ENCODE results near the gene TOMM5. TPM values are rescaled to one million over a fixed set of nuclear protein-coding genes. Genes with fewer than 3 reads are reported as not detected.

TOMM5 gene
- total and polyA plus RNA-seq, 9 donors, result 47.5 to 106 (median 64.8) TPM

GRCh38 chr9:37639109-37639762, 46.8 kb upstream of the TOMM5 start:
- TF ChIP-seq POLR2A (IDR thresholded peaks at IDR 0.05) (no peak), EP300 (IDR thresholded peaks at IDR 0.05) (no peak), CTCF (IDR thresholded peaks at IDR 0.05) (no peak)
- H3K27ac ChIP-seq, result no peak overlapping the region
- H3K27me3 ChIP-seq, result no peaks in the 10 kb centered on the region
- no peaks in the 10 kb centered on the region for H3K4me1 ChIP-seq (ENCODE audit: insufficient read depth)
- no peaks in the 10 kb centered on the region for H3K36me3 ChIP-seq
- no peaks in the 10 kb centered on the region for H3K9me3 ChIP-seq
- H3K4me3 ChIP-seq, result no peak overlapping the region
- intact Hi-C loops (cut with DNase I), result no loop called here
- WGBS, 3 donors, result 69 to 87% (median 76%) methylated on average over 4 of the region's 4 CpGs
- DNase-seq, result no peak

GRCh38 chr9:37636511-37637448, 44.4 kb upstream of the TOMM5 start:
- intact Hi-C loops (cut with DNase I), result no loop called here
- Histone ChIP-seq H3K27me3 (no peaks in the 10 kb centered on the region), H3K4me3 (no peak overlapping the region), H3K36me3 (no peaks in the 10 kb centered on the region), H3K9me3 (no peaks in the 10 kb centered on the region), H3K27ac (no peak overlapping the region), H3K4me1 (ENCODE audit: insufficient read depth) (no peaks in the 10 kb centered on the region)
- DNase-seq, result no peak
- WGBS, 3 donors, result 92 to 93% (median 92%) methylated on average over 37 to 39 of the region's 39 CpGs
- no peak for TF ChIP-seq POLR2A (IDR thresholded peaks at IDR 0.05)
- TF ChIP-seq CTCF (IDR thresholded peaks at IDR 0.05), result no peak
- TF ChIP-seq EP300 (IDR thresholded peaks at IDR 0.05), result no peak

- Histone ChIP-seq H3K9me3 (no peaks in the 10 kb centered on the region), H3K4me1 (ENCODE audit: insufficient read depth) (no peaks in the 10 kb centered on the region), H3K27ac (no peak overlapping the region), H3K36me3 (no peaks in the 10 kb centered on the region), H3K27me3 (no peaks in the 10 kb centered on the region), H3K4me3 (no peak overlapping the region)
- no peak for DNase-seq
- intact Hi-C loops (cut with DNase I), result no loop called here
- no peak for TF ChIP-seq POLR2A (IDR thresholded peaks at IDR 0.05)
- 51 to 68% (median 54%) methylated on average over 16 of the region's 16 CpGs for WGBS, 3 donors
Observed at GRCh38 chr9:37635808-37636207, 43.4 kb upstream of the TOMM5 start.

GRCh38 chr9:37632479-37632878, 40.1 kb upstream of the TOMM5 start:
- Histone ChIP-seq H3K27me3 (no peaks in the 10 kb centered on the region), H3K27ac (no peak overlapping the region), H3K4me1 (ENCODE audit: insufficient read depth) (no peaks in the 10 kb centered on the region), H3K9me3 (no peaks in the 10 kb centered on the region), H3K4me3 (no peak overlapping the region), H3K36me3 (no peaks in the 10 kb centered on the region)
- no peak for TF ChIP-seq POLR2A (IDR thresholded peaks at IDR 0.05)
- TF ChIP-seq EP300 (IDR thresholded peaks at IDR 0.05), result no peak
- intact Hi-C loops (cut with DNase I), result no loop called here
- DNase-seq, result no peak
- WGBS, 3 donors, result 35 to 70% (median 38%) methylated on average over 4 of the region's 4 CpGs

GRCh38 chr9:37626708-37627292, 34.4 kb upstream of the TOMM5 start:
- no peak overlapping the region for H3K4me3 ChIP-seq
- DNase-seq, result no peak
- no peaks in the 10 kb centered on the region for H3K4me1 ChIP-seq (ENCODE audit: insufficient read depth)
- no peaks in the 10 kb centered on the region for H3K36me3 ChIP-seq
- intact Hi-C loops (cut with DNase I), result no loop called here
- no peaks in the 10 kb centered on the region for H3K9me3 ChIP-seq
- H3K27ac ChIP-seq, result no peak overlapping the region
- 22 to 29% (median 27%) methylated on average over 5 of the region's 5 CpGs for WGBS, 3 donors
- TF ChIP-seq POLR2A (IDR thresholded peaks at IDR 0.05), result no peak
- H3K27me3 ChIP-seq, result no peaks in the 10 kb centered on the region
